ENCODE results near the gene ZDHHC14. TPM values are rescaled to one million over a fixed set of nuclear protein-coding genes. Genes with fewer than 3 reads are reported as not detected.

Gene ZDHHC14
- total and polyA plus RNA-seq, 2 experiments from 2014 or later = 7.5 to 10.1 TPM

DNA sequence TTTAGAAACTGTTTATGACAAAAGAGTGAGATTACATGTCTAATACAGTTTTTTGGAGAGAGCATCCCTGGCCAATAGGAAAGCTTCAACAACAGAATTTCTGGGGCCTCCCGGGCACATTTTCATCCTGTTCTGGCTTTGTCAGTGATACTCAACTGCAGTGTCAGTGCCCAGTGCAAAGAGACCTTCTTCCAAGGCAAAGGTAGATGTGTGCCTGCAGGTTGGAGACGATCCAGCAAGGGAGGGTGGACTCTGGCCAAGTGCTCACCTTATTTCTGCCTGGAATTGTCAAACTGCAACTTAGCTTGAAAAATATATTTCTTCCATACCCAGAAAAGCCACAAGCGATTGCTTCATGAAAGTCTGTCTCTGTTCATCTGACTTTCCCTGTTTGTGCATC is 230.4 kb downstream of the ZDHHC14 start:
- no peak overlapping the region for H3K4me3 ChIP-seq
- no peaks in the 10 kb centered on the region for H3K36me3 ChIP-seq
- H3K4me1 ChIP-seq (ENCODE audit: low read depth) = peaks cover 5% of the 10 kb centered on the region
- DNase-seq (ENCODE audit: low read depth in 1 of 2, low spot score in 1 of 2) = no peak
- H3K27me3 ChIP-seq = no peaks in the 10 kb centered on the region
- no peaks in the 10 kb centered on the region for H3K9me3 ChIP-seq (ENCODE audit: low read depth)
- TF ChIP-seq, protein P1, sequence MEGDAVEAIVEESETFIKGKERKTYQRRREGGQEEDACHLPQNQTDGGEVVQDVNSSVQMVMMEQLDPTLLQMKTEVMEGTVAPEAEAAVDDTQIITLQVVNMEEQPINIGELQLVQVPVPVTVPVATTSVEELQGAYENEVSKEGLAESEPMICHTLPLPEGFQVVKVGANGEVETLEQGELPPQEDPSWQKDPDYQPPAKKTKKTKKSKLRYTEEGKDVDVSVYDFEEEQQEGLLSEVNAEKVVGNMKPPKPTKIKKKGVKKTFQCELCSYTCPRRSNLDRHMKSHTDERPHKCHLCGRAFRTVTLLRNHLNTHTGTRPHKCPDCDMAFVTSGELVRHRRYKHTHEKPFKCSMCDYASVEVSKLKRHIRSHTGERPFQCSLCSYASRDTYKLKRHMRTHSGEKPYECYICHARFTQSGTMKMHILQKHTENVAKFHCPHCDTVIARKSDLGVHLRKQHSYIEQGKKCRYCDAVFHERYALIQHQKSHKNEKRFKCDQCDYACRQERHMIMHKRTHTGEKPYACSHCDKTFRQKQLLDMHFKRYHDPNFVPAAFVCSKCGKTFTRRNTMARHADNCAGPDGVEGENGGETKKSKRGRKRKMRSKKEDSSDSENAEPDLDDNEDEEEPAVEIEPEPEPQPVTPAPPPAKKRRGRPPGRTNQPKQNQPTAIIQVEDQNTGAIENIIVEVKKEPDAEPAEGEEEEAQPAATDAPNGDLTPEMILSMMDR (IDR thresholded peaks at IDR 0.05; ENCODE audit: low read depth, low read length) = no peak
- no peak overlapping the region for H3K27ac ChIP-seq

DNA sequence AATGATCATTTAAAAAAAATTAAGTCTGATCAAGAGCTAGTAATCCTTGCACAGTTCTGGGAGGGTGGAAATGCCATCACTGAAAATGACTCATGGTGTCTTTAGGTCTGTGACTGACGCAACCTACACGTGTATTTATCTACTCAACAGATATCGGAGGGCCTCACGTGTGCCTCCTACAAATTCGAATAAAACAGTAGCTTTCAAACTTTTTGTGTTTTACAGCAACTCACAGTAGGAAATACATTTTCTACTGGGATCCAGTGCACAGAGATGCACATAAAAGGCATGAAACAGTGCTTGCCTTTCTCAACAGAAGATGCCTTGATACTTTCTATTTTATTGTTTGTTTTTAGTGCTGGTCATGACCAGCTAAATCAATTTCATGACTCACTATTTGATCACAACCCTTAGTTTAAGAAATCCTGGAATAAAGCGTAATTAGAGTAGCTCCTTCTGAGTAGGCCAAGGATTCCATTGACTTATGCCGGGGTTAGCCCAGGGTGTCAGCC is 232.1 kb downstream of the ZDHHC14 start:
- Histone ChIP-seq H3K4me1 (ENCODE audit: low read depth) (peaks cover 5% of the 10 kb centered on the region), H3K9me3 (ENCODE audit: low read depth) (no peaks in the 10 kb centered on the region), H3K4me3 (no peak overlapping the region), H3K27ac (no peak overlapping the region), H3K36me3 (no peaks in the 10 kb centered on the region), H3K27me3 (no peaks in the 10 kb centered on the region)
- DNase-seq (ENCODE audit: low read depth in 1 of 2, low spot score in 1 of 2) = peak in 1 of 2 donors; percentile 82
- TF ChIP-seq, protein P1 (IDR thresholded peaks at IDR 0.05; ENCODE audit: low read depth, low read length) = no peak

DNA sequence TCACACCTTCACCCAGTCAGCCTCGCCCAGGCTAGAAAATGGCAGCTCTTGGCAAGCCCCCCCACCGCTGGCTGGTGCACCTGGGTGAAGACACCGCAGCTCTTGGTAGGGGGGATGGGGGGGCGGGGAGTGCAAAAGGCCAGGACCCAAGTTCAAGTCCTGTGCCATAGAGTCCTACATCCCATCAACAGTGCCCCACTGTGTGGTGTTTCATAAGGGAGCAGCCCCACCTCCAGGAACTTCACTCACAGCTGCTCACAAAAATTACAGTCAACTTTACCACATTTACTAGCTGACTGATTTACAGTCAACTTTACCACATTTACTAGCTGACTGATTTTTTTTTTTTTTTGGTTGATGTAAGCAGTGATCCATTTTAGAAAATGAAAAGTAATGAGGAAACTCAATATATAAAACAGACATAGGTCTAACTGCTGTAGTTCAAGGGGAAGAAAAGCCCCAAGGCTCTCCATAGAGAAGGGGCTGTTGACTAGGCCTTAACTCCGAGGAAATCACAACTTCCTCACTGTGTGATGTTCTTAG is 233.1 kb downstream of the ZDHHC14 start:
- H3K9me3 ChIP-seq (ENCODE audit: low read depth) = no peaks in the 10 kb centered on the region
- H3K27me3 ChIP-seq = no peaks in the 10 kb centered on the region
- H3K36me3 ChIP-seq = no peaks in the 10 kb centered on the region
- TF ChIP-seq, protein P1 (IDR thresholded peaks at IDR 0.05; ENCODE audit: low read depth, low read length) = no peak
- DNase-seq (ENCODE audit: low read depth in 1 of 2, low spot score in 1 of 2) = peak in 1 of 2 donors; percentile 10
- H3K27ac ChIP-seq = no peak overlapping the region
- no peaks in the 10 kb centered on the region for H3K4me1 ChIP-seq (ENCODE audit: low read depth)
- H3K4me3 ChIP-seq = no peak overlapping the region

DNA sequence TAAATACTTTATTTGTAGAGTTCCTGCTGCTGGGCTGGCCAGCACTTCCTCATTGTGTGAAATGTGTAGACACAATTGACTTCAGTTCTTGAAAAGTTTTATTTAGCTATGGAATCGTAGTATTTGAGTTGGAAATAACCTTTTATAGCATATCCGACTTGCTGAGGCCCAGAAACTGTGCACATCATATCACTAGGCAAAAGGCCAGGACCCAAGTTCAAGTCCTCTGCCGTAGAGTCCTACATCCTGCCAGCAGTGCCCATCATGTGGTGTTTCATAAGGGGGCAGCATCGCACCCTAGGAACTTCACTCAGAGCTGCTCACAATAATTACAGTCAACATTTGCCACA is 234.4 kb downstream of the ZDHHC14 start:
- H3K36me3 ChIP-seq = no peaks in the 10 kb centered on the region
- no peaks in the 10 kb centered on the region for H3K27me3 ChIP-seq
- TF ChIP-seq, protein P1 (IDR thresholded peaks at IDR 0.05; ENCODE audit: low read depth, low read length) = peak; percentile 26
- H3K4me3 ChIP-seq = no peak overlapping the region
- H3K27ac ChIP-seq = no peak overlapping the region
- peak in 1 of 2 donors; percentile 27 for DNase-seq (ENCODE audit: low read depth in 1 of 2, low spot score in 1 of 2)
- H3K4me1 ChIP-seq (ENCODE audit: low read depth) = no peaks in the 10 kb centered on the region
- no peaks in the 10 kb centered on the region for H3K9me3 ChIP-seq (ENCODE audit: low read depth)

DNA sequence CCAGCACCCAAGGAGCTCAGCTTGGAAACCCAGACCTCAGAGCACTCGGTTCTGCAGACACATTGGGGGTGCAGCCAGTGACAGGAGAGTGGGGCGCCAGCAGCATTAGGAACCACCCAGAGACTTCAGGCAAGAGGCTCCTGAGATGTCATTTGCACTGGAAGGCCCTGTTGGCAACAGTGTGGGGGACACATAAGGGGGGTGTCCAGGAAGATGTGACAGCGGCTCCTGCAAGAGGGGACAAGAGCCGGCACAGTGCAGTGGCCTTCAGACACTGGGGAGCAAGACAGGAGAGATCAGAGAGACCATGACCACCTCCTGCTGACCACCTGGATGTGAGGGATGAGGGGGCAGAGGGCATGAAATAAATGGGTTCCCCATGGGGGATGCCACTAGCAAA is 235.0 kb downstream of the ZDHHC14 start:
- H3K4me3 ChIP-seq = no peak overlapping the region
- TF ChIP-seq, protein P1 (IDR thresholded peaks at IDR 0.05; ENCODE audit: low read depth, low read length) = no peak
- no peak for DNase-seq (ENCODE audit: low read depth in 1 of 2, low spot score in 1 of 2)
- no peak overlapping the region for H3K27ac ChIP-seq
- H3K27me3 ChIP-seq = no peaks in the 10 kb centered on the region
- H3K9me3 ChIP-seq (ENCODE audit: low read depth) = no peaks in the 10 kb centered on the region
- no peaks in the 10 kb centered on the region for H3K36me3 ChIP-seq
- H3K4me1 ChIP-seq (ENCODE audit: low read depth) = no peaks in the 10 kb centered on the region
